Trophoblast cell (in vitro differentiated cells and primary cell): ENCODE measurements around the gene HS2ST1.
"Not testable (repeated sequence)": the region's sequence is repeated elsewhere in the genome, so short reads cannot be mapped to it uniquely, and the experiment has no call there.

Source experiments
- DNase-seq, 2 donors: peaks; one replicate each; pipeline ENCODE4 v3.0.0-alpha.2; 2016
- H2AFZ ChIP-seq: 2 replicates; pipeline ENCODE4 v1.6.1; 2013; ENCODE audit warnings: low read length, moderate library complexity, mild to moderate bottlenecking; ENCODE audit not compliant: insufficient read depth, poor library complexity
- H2AK5ac ChIP-seq: 2 replicates; pipeline ENCODE4 v1.6.1; 2013; ENCODE audit warnings: mild to moderate bottlenecking, low read length
- H2BK120ac ChIP-seq: 2 replicates; pipeline ENCODE4 v1.6.1; 2013; ENCODE audit warnings: low read length, mild to moderate bottlenecking, moderate library complexity; ENCODE audit not compliant: insufficient read depth, poor library complexity
- H2BK12ac ChIP-seq: 2 replicates; pipeline ENCODE4 v1.6.1; 2013; ENCODE audit warnings: mild to moderate bottlenecking, low read length, moderate library complexity
- H2BK5ac ChIP-seq: 2 replicates; pipeline ENCODE4 v1.6.1; 2013; ENCODE audit warnings: low read length, low read depth, moderate library complexity, mild to moderate bottlenecking; ENCODE audit not compliant: poor library complexity
- H3K14ac ChIP-seq: 2 replicates; pipeline ENCODE4 v1.6.1; 2013; ENCODE audit warnings: mild to moderate bottlenecking, low read length
- H3K18ac ChIP-seq: 2 replicates; pipeline ENCODE4 v1.6.1; 2013; ENCODE audit warnings: mild to moderate bottlenecking, low read length
- H3K23ac ChIP-seq: 2 replicates; pipeline ENCODE4 v1.6.1; 2013; ENCODE audit warnings: low read length
- H3K27ac ChIP-seq: 2 replicates; pipeline ENCODE4 v1.5.1; 2013; ENCODE audit warnings: low read depth, mild to moderate bottlenecking, inconsistent platforms, low read length, moderate library complexity
- H3K27me3 ChIP-seq: 2 replicates; pipeline ENCODE4 v1.6.1; 2013; ENCODE audit warnings: inconsistent platforms, mild to moderate bottlenecking, low read length, moderate library complexity; ENCODE audit not compliant: insufficient read depth
- H3K36me3 ChIP-seq, 2 experiments: 1 replicate in 1 of 2; 2 replicates in 1 of 2; pipeline ENCODE4 v1.6.1; 2013; ENCODE audit warnings: low read length in 2 of 2, mild to moderate bottlenecking in 2 of 2, moderate library complexity in 1 of 2; ENCODE audit not compliant: insufficient read depth in 2 of 2, control insufficient read depth in 1 of 2
- H3K4ac ChIP-seq: 2 replicates; pipeline ENCODE4 v1.6.1; 2013; ENCODE audit warnings: low read depth, mild to moderate bottlenecking, low read length, moderate library complexity
- H3K4me1 ChIP-seq, 2 experiments: 1 replicate in 1 of 2; 2 replicates in 1 of 2; pipeline ENCODE4 v1.6.1; 2013; ENCODE audit warnings: low read length in 2 of 2, mild to moderate bottlenecking in 2 of 2, moderate library complexity in 1 of 2; ENCODE audit not compliant: insufficient read depth in 2 of 2, control insufficient read depth in 1 of 2
- H3K4me2 ChIP-seq: 2 replicates; pipeline ENCODE4 v1.6.1; 2013; ENCODE audit warnings: inconsistent platforms, mild to moderate bottlenecking, low read length, moderate library complexity
- H3K4me3 ChIP-seq: 2 replicates; pipeline ENCODE4 v1.5.1; 2013; ENCODE audit warnings: mild to moderate bottlenecking, low read depth, low read length, inconsistent platforms
- H3K79me1 ChIP-seq: one replicate; pipeline ENCODE4 v1.6.1; 2013; ENCODE audit warnings: low read length
- H3K79me2 ChIP-seq: 2 replicates; pipeline ENCODE4 v1.6.1; 2013; ENCODE audit warnings: low read length, mild to moderate bottlenecking; ENCODE audit not compliant: control insufficient read depth, insufficient read depth, poor library complexity
- H3K9ac ChIP-seq: 2 replicates; pipeline ENCODE4 v1.6.1; 2013; ENCODE audit warnings: mild to moderate bottlenecking, low read length
- H3K9me3 ChIP-seq: 2 replicates; pipeline ENCODE4 v1.6.1; 2013; ENCODE audit warnings: low read depth, mild to moderate bottlenecking, control low read depth, inconsistent platforms, low read length; ENCODE audit not compliant: insufficient read depth
- H4K12ac ChIP-seq: 2 replicates; pipeline ENCODE4 v1.6.1; 2013; ENCODE audit warnings: low read depth, mild to moderate bottlenecking, low read length, moderate library complexity
- H4K8ac ChIP-seq: 2 replicates; pipeline ENCODE4 v1.6.1; 2013; ENCODE audit warnings: low read depth, mild to moderate bottlenecking, low read length, moderate library complexity
- H4K91ac ChIP-seq: one replicate; pipeline ENCODE4 v1.6.1; 2013; ENCODE audit warnings: low read depth, mild to moderate bottlenecking, low read length, moderate library complexity
- WGBS: extraction: QIAGEN DNeasy Blood & Tissue Kit; methylation state at CpG from one replicate; pipeline ENCODE4 v1.1.7; 2013; ENCODE audit warnings: missing lambda C conversion rate; ENCODE audit not compliant: insufficient read length, insufficient coverage; ENCODE audit errors: extremely low coverage; 5-methylcytosine and 5-hydroxymethylcytosine counted together

HS2ST1 gene

GRCh38 chr1:86887479-86888162 lies 26.8 kb upstream of the HS2ST1 start:
- Histone ChIP-seq H3K79me1 (no peaks in the 10 kb centered on the region), H2BK12ac (no peak overlapping the region), H4K8ac (no peak overlapping the region), H3K9me3 (no peaks in the 10 kb centered on the region), H4K91ac (no peak overlapping the region), H3K79me2 (no peaks in the 10 kb centered on the region), H3K14ac (no peak overlapping the region), H2AK5ac (no peak overlapping the region), H3K36me3 (peaks cover 0 to 7% of the 10 kb centered on the region in 2 experiments), H3K4me3 (no peak overlapping the region), H2BK120ac (no peak overlapping the region), H4K12ac (no peak overlapping the region), H3K4me1 (no peaks in the 10 kb centered on the region), H3K27me3 (no peaks in the 10 kb centered on the region), H2AFZ (no peak overlapping the region), H3K18ac (no peak overlapping the region), H3K4me2 (no peak overlapping the region), H3K27ac (no peak overlapping the region), H3K23ac (no peak overlapping the region), H2BK5ac (no peak overlapping the region), H3K9ac (no peak overlapping the region), H3K4ac (no peak overlapping the region)
- DNase-seq: no peak
- WGBS: no CpG with 5 or more reads among the region's 5 CpGs

GRCh38 chr1:86888327-86888726 lies 26.1 kb upstream of the HS2ST1 start:
- Histone ChIP-seq H2BK12ac (no peak overlapping the region), H3K4me1 (no peaks in the 10 kb centered on the region), H3K79me2 (no peaks in the 10 kb centered on the region), H3K4me3 (no peak overlapping the region), H3K23ac (no peak overlapping the region), H4K8ac (no peak overlapping the region), H3K18ac (no peak overlapping the region), H3K36me3 (peaks cover 0 to 7% of the 10 kb centered on the region in 2 experiments), H2BK120ac (no peak overlapping the region), H3K4ac (no peak overlapping the region), H3K14ac (no peak overlapping the region), H2AFZ (no peak overlapping the region), H3K79me1 (no peaks in the 10 kb centered on the region), H3K9ac (no peak overlapping the region), H3K4me2 (no peak overlapping the region), H3K27me3 (no peaks in the 10 kb centered on the region), H4K12ac (no peak overlapping the region), H3K27ac (no peak overlapping the region), H2AK5ac (no peak overlapping the region), H3K9me3 (no peaks in the 10 kb centered on the region), H4K91ac (no peak overlapping the region), H2BK5ac (no peak overlapping the region)
- no peak for DNase-seq
- no CpG with 5 or more reads among the region's 5 CpGs for WGBS

- not testable (repeated sequence) for H3K18ac ChIP-seq, DNase-seq, H2BK120ac ChIP-seq, H3K27me3 ChIP-seq, H3K9me3 ChIP-seq, H3K79me1 ChIP-seq, H3K4me3 ChIP-seq, H4K8ac ChIP-seq, H2BK12ac ChIP-seq, H4K91ac ChIP-seq, H2AK5ac ChIP-seq, H3K27ac ChIP-seq, H3K79me2 ChIP-seq, H3K23ac ChIP-seq, H3K9ac ChIP-seq, H2BK5ac ChIP-seq, H3K4me2 ChIP-seq, H2AFZ ChIP-seq, H3K4ac ChIP-seq, H4K12ac ChIP-seq, H3K14ac ChIP-seq, H3K4me1 ChIP-seq
- WGBS: no CpG with 5 or more reads among the region's 33 CpGs
- peaks cover 5 to 12% of the 10 kb centered on the region in 2 experiments for H3K36me3 ChIP-seq
Measured at GRCh38 chr1:86899401-86899800, 15.0 kb upstream of the HS2ST1 start.

- WGBS: no CpG with 5 or more reads among the region's 1 CpG
- Histone ChIP-seq H3K9ac (no peak overlapping the region), H2AFZ (no peak overlapping the region), H3K4me1 (no peaks in the 10 kb centered on the region), H3K36me3 (peaks cover 4 to 5% of the 10 kb centered on the region in 2 experiments), H3K9me3 (no peaks in the 10 kb centered on the region), H2BK12ac (no peak overlapping the region), H4K91ac (no peak overlapping the region), H2BK5ac (no peak overlapping the region), H3K79me2 (peaks cover 3% of the 10 kb centered on the region), H4K12ac (no peak overlapping the region), H3K4ac (no peak overlapping the region), H3K27ac (no peak overlapping the region), H3K14ac (no peak overlapping the region), H3K4me2 (no peak overlapping the region), H2BK120ac (no peak overlapping the region), H3K27me3 (no peaks in the 10 kb centered on the region), H2AK5ac (no peak overlapping the region), H3K23ac (no peak overlapping the region), H3K79me1 (no peaks in the 10 kb centered on the region), H3K18ac (no peak overlapping the region), H4K8ac (no peak overlapping the region), H3K4me3 (no peak overlapping the region)
- no peak for DNase-seq
Measured at GRCh38 chr1:86905875-86906274, 8.6 kb upstream of the HS2ST1 start.
